ENCODE measurements around the gene OR6N2.
A peak's percentile ranks its signal among the peaks of the same experiment; 100 is the strongest.

Gene OR6N2

GRCh38 chr1:158781104-158781503 is at the start of gene OR6N2:
TSS of gene OR6N2 (minus strand) at chr1:158781204. CDS start at chr1:158777635, 3,569 bp downstream.
- no peak for DNase-seq

GRCh38 chr1:158830074-158830677 is 49.2 kb upstream of the OR6N2 start:
- no peak for DNase-seq

- DNase-seq, result no peak
Observed at GRCh38 chr1:158821723-158822122, 40.7 kb upstream of the OR6N2 start.

- peak; percentile 32 for DNase-seq
Observed at GRCh38 chr1:158819461-158820443, 38.7 kb upstream of the OR6N2 start.

- no peak for DNase-seq
Observed at GRCh38 chr1:158818975-158819431, 38.0 kb upstream of the OR6N2 start.

GRCh38 chr1:158818560-158818959 is 37.6 kb upstream of the OR6N2 start:
- no peak for DNase-seq

- no peak for DNase-seq
Observed at GRCh38 chr1:158814970-158815369, 34.0 kb upstream of the OR6N2 start.

GRCh38 chr1:158813164-158813563 is 32.2 kb upstream of the OR6N2 start:
- no peak for DNase-seq

GRCh38 chr1:158812336-158812735 is 31.3 kb upstream of the OR6N2 start:
- DNase-seq, result no peak

GRCh38 chr1:158810311-158810710 is 29.3 kb upstream of the OR6N2 start:
- DNase-seq, result no peak

GRCh38 chr1:158809862-158810261 is 28.9 kb upstream of the OR6N2 start:
- no peak for DNase-seq

- DNase-seq, result no peak
Observed at GRCh38 chr1:158809256-158809655, 28.3 kb upstream of the OR6N2 start.

- no peak for DNase-seq
Observed at GRCh38 chr1:158806916-158807536, 26.0 kb upstream of the OR6N2 start.

GRCh38 chr1:158803678-158804077 is 22.7 kb upstream of the OR6N2 start:
- DNase-seq, result no peak

- DNase-seq, result no peak
Observed at GRCh38 chr1:158801396-158801795, 20.4 kb upstream of the OR6N2 start.

GRCh38 chr1:158800526-158800925 is 19.5 kb upstream of the OR6N2 start:
- no peak for DNase-seq

GRCh38 chr1:158799689-158800088 is 18.7 kb upstream of the OR6N2 start:
- no peak for DNase-seq

GRCh38 chr1:158798531-158798930 is 17.5 kb upstream of the OR6N2 start:
- no peak for DNase-seq

- DNase-seq, result no peak
Observed at GRCh38 chr1:158794247-158794646, 13.2 kb upstream of the OR6N2 start.

- peak; percentile 49 for DNase-seq
Observed at GRCh38 chr1:158793604-158794003, 12.6 kb upstream of the OR6N2 start.

GRCh38 chr1:158771950-158772866 is 8.8 kb downstream of the OR6N2 start, which contains the start of gene OR6N1:
TSS of gene OR6N1 (minus strand) at chr1:158772195. CDS start at chr1:158766682, 5,513 bp downstream.
- no peak for DNase-seq

GRCh38 chr1:158754420-158754819 is 26.6 kb downstream of the OR6N2 start, which contains the start of gene OR6K6:
TSS of gene OR6K6 (plus strand) at chr1:158754720. CDS start at chr1:158754888, 168 bp downstream.
- no peak for DNase-seq

Measured in stimulated activated CD8-positive, alpha-beta memory T cell treated with anti-CD3 and anti-CD28 coated beads, Interleukin-4, amount 100 ng/mL, for 48 hours (primary cell).